22Rv1 (cell line): ENCODE measurements around the gene NEB.

Experiments
- ZFX ChIP-seq: fragments of 450-650 bp; IDR thresholded peaks from 2 replicates; pipeline ENCODE4 v1.6.1; 2017; ENCODE audit warnings: antibody characterized with exemption, borderline replicate concordance
- TF ChIP-seq, protein P1 (sequence below): fragments of 450-650 bp; IDR thresholded peaks from 2 replicates; pipeline ENCODE4 v1.5.1; 2017; ENCODE audit warnings: mild to moderate bottlenecking

- TF ChIP-seq, protein P1, sequence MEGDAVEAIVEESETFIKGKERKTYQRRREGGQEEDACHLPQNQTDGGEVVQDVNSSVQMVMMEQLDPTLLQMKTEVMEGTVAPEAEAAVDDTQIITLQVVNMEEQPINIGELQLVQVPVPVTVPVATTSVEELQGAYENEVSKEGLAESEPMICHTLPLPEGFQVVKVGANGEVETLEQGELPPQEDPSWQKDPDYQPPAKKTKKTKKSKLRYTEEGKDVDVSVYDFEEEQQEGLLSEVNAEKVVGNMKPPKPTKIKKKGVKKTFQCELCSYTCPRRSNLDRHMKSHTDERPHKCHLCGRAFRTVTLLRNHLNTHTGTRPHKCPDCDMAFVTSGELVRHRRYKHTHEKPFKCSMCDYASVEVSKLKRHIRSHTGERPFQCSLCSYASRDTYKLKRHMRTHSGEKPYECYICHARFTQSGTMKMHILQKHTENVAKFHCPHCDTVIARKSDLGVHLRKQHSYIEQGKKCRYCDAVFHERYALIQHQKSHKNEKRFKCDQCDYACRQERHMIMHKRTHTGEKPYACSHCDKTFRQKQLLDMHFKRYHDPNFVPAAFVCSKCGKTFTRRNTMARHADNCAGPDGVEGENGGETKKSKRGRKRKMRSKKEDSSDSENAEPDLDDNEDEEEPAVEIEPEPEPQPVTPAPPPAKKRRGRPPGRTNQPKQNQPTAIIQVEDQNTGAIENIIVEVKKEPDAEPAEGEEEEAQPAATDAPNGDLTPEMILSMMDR, result no peak
- TF ChIP-seq ZFX, result no peak
Observed at GRCh38 chr2:151758744-151759143, 24.5 kb upstream of the NEB start.
